K562 (cell line): ENCODE results near the gene SOWAHD. TPM values are rescaled to one million over a fixed set of nuclear protein-coding genes. Genes with fewer than 3 reads are reported as not detected.

Experiments
- ATAC-seq: fragments of 200-7000 bp; cut with Tn5 transposase; 3 replicates; pipeline ENCODE4 v1.9.1; 2020; ENCODE audit warnings: moderate library complexity
- BruUV-seq: library from RNA; stranded (reverse); fragments of 400-500 nt; replicated peaks from 2 replicates; lab custom pipeline; 2021; lab: Mats Ljungman, UMichigan
- CTCF ChIA-PET: fragments of 300-600 bp; formaldehyde crosslinking; extraction: SDS; loops from one replicate; lab custom pipeline; 2021; ENCODE audit warnings: low intra/inter-chr PET ratio; lab: Yijun Ruan, JAX
- POLR2A ChIA-PET: fragments of 300-600, 350-650 bp; sonication (Branson Sonifier 250); formaldehyde crosslinking; extraction: SDS; loops from one replicate; lab custom pipeline; 2021; ENCODE audit warnings: antibody characterized with exemption, inconsistent platforms; lab: Yijun Ruan, JAX
- DNase-seq, 4 experiments: peaks; one replicate each; pipeline versions ENCODE4 v3.0.0 to v3.0.0-alpha.2; 2011 to 2018; ENCODE audit warnings: low spot score in 3 of 4, mixed read lengths in 3 of 4; ENCODE audit errors: extremely low read depth in 1 of 4
- FAIRE-seq: peaks from 2 replicates; lab custom pipeline; 2011; peaks lifted over from hg19 to GRCh38; lab: Jason Lieb, UNC
- H2AFZ ChIP-seq: 2 replicates; pipeline ENCODE4 v1.6.0; 2011; ENCODE audit warnings: low read depth, low read length, control low read depth, inconsistent platforms
- H3K27ac ChIP-seq: fragments of 200-600 bp; 3 replicates; pipeline ENCODE4 v1.8.0; 2011; ENCODE audit warnings: low read depth, mild to moderate bottlenecking, control low read depth, inconsistent platforms, low read length, moderate library complexity, mixed read lengths; ENCODE audit errors: extremely low read depth
- H3K27me3 ChIP-seq, 2 experiments: fragments of 300-600 bp in 1 of 2; 2 replicates in 1 of 2; 3 replicates in 1 of 2; pipeline versions ENCODE4 v1.6.0 to v1.8.0; 2011; ENCODE audit warnings: inconsistent platforms in 2 of 2, low read length in 2 of 2, mild to moderate bottlenecking in 1 of 2, mixed read lengths in 1 of 2, moderate library complexity in 1 of 2; ENCODE audit not compliant: control insufficient read depth in 2 of 2, insufficient read depth in 2 of 2
- H3K36me3 ChIP-seq: fragments of 300-600 bp; 3 replicates; pipeline ENCODE4 v1.8.0; 2011; ENCODE audit warnings: mild to moderate bottlenecking, low read length, inconsistent platforms; ENCODE audit not compliant: control insufficient read depth, insufficient read depth
- H3K4me1 ChIP-seq, 2 experiments: fragments of 200-600 bp in 1 of 2; replicated peaks in 1 of 2; 2 replicates in 1 of 2; 3 replicates in 1 of 2; pipeline versions ENCODE4 v1.5.1 to v1.8.0; 2011; ENCODE audit warnings: inconsistent platforms in 2 of 2, low read length in 2 of 2, mild to moderate bottlenecking in 1 of 2, mixed read lengths in 1 of 2, moderate library complexity in 1 of 2; ENCODE audit not compliant: control insufficient read depth in 2 of 2, insufficient read depth in 2 of 2
- H3K4me2 ChIP-seq: 2 replicates; pipeline ENCODE4 v1.6.1; 2011; ENCODE audit warnings: low read length, control low read depth, inconsistent platforms, mixed read lengths; ENCODE audit not compliant: insufficient read depth
- H3K4me3 ChIP-seq: fragments of 200-600 bp; sonication (generic), shearing (Covaris generic); 2 replicates; pipeline ENCODE4 v1.5.1; 2016; ENCODE audit warnings: control low read depth, inconsistent platforms
- H3K79me2 ChIP-seq: fragments of 200-600 bp; 3 replicates; pipeline ENCODE4 v1.8.0; 2011; ENCODE audit warnings: low read length, inconsistent platforms; ENCODE audit not compliant: control insufficient read depth, insufficient read depth
- H3K9ac ChIP-seq, 2 experiments: 2 replicates each; pipeline versions ENCODE4 v1.6.0 to v1.6.1; 2011; ENCODE audit warnings: low read depth in 2 of 2, low read length in 2 of 2, control low read depth in 1 of 2, inconsistent platforms in 1 of 2, mild to moderate bottlenecking in 1 of 2, mixed read lengths in 1 of 2; ENCODE audit not compliant: insufficient read depth in 1 of 2
- H3K9me1 ChIP-seq: one replicate; pipeline ENCODE4 v1.6.0; 2011; ENCODE audit warnings: inconsistent platforms, mild to moderate bottlenecking, low read length, moderate library complexity; ENCODE audit not compliant: control insufficient read depth, insufficient read depth
- H3K9me3 ChIP-seq: replicated peaks from 2 replicates; pipeline ENCODE4 v1.5.1; 2011; ENCODE audit warnings: low read depth, low read length, inconsistent platforms; ENCODE audit not compliant: control insufficient read depth, insufficient read depth
- H4K20me1 ChIP-seq: replicated peaks from 2 replicates; pipeline ENCODE4 v1.6.1; 2011; ENCODE audit warnings: low read length, inconsistent platforms, mixed read lengths; ENCODE audit not compliant: control insufficient read depth, insufficient read depth
- CREM ChIP-seq: IDR thresholded peaks from 2 replicates; pipeline ENCODE4 v1.6.1; 2014; ENCODE audit warnings: antibody characterized with exemption, low read depth
- CTCF ChIP-seq, 3 experiments: IDR thresholded peaks in 2 of 3; conservative IDR thresholded peaks in 1 of 3; 2 replicates each; pipeline ENCODE4 v1.5.1; 2011 to 2012; ENCODE audit warnings: low read length in 3 of 3, mild to moderate bottlenecking in 3 of 3, control low read depth in 2 of 3, improper control_type of control experiment in 1 of 3, inconsistent platforms in 1 of 3, low read depth in 1 of 3, mixed read lengths in 1 of 3, moderate library complexity in 1 of 3; ENCODE audit not compliant: insufficient read depth in 2 of 3
- EGR1 ChIP-seq: fragments of 450-650 bp; conservative IDR thresholded peaks from 2 replicates; pipeline ENCODE4 v1.6.1; 2017; ENCODE audit warnings: mild to moderate bottlenecking
- FIP1L1 ChIP-seq: fragments of 200-400 bp; formaldehyde crosslinking; IDR thresholded peaks from 2 replicates; pipeline ENCODE4 v1.6.1; 2018; ENCODE audit warnings: mild to moderate bottlenecking, low read depth, low read length; ENCODE audit not compliant: poor library complexity, severe bottlenecking
- POLR2A ChIP-seq: fragments of 450-650 bp; conservative IDR thresholded peaks from 2 replicates; pipeline ENCODE4 v1.6.1; 2016
- POLR2AphosphoS5 ChIP-seq: IDR thresholded peaks from 2 replicates; pipeline ENCODE4 v1.6.1; 2011; ENCODE audit warnings: mild to moderate bottlenecking, low read depth, low read length, moderate library complexity; ENCODE audit not compliant: control insufficient read depth, insufficient read depth
- POLR2G ChIP-seq: fragments of 200-400 bp; formaldehyde crosslinking; IDR thresholded peaks from 2 replicates; pipeline ENCODE4 v1.6.1; 2017; ENCODE audit warnings: low read depth, mild to moderate bottlenecking, antibody characterized with exemption, low read length, moderate library complexity
- RBFOX2 ChIP-seq: fragments of 200-400 bp; formaldehyde crosslinking; IDR thresholded peaks from 2 replicates; pipeline ENCODE4 v1.6.1; 2017; ENCODE audit warnings: low read depth, mild to moderate bottlenecking, low read length, moderate library complexity
- SUPT5H ChIP-seq: fragments of 450-650 bp; IDR thresholded peaks from 2 replicates; pipeline ENCODE4 v1.6.1; 2016
- ZFP1 ChIP-seq: fragments of 450-650 bp; formaldehyde crosslinking; IDR thresholded peaks from 2 replicates; pipeline ENCODE4 v1.4.0; 2020; ENCODE audit warnings: mild to moderate bottlenecking, mixed read lengths
- ZNF79 ChIP-seq: fragments of 250-450 bp; sonication (Bioruptor Pico); IDR thresholded peaks from 2 replicates; pipeline ENCODE4 v1.4.0; 2020; ENCODE audit warnings: low read depth, mild to moderate bottlenecking, moderate library complexity
- WGBS: fragments of 100-300 bp; shearing (Covaris generic); methylation state at CpG from one replicate; pipeline ENCODE4 v1.1.6; 2016; ENCODE audit warnings: low coverage, mixed read lengths; ENCODE audit not compliant: insufficient coverage; ENCODE audit errors: missing lambda C conversion rate; 5-methylcytosine and 5-hydroxymethylcytosine counted together
- in situ Hi-C: fragments of 300-500 bp; cut with MboI; formaldehyde crosslinking; loops from 4 replicates; pipeline ENCODE4 v1.15.0; 2018; ENCODE audit warnings: inconsistent platforms, mixed read lengths
- intact Hi-C: fragments of 100-400 bp; cut with micrococcal nuclease; formaldehyde crosslinking; loops from 2 replicates; pipeline ENCODE4 v1.14.2; 2022
- polyA plus RNA-seq, 8 experiments: library from polyadenylated mRNA; depleted of rRNA in 4 of 8; stranded (reverse) in 5 of 8; unstranded in 3 of 8; fragments of >200 nt; fragmentation: Nextera tagmentation in 2 of 8; fragmentation: Illumina TruSeq in 1 of 8; extraction: Ambion mirVana in 2 of 8; extraction: Trizol in 1 of 8; gene quantifications; 2 replicates each; pipeline versions ENCODE4 v1.2.1 to v1.2.3, GENCODE V29; 2011 to 2014; ENCODE audit warnings: inconsistent platforms in 1 of 8, missing spikeins in 1 of 8
- total RNA-seq, 7 experiments: library from RNA; depleted of rRNA in 6 of 7; stranded (reverse); fragments of >200 nt in 6 of 7; fragmentation: Illumina TruSeq in 2 of 7; extraction: Trizol in 2 of 7; gene quantifications; 2 replicates each; pipeline versions ENCODE4 v1.2.1 to v1.2.3, GENCODE V29; 2011 to 2021; ENCODE audit warnings: low replicate concordance in 1 of 7
- TF ChIP-seq, protein P1 (sequence below): sonication (generic); formaldehyde crosslinking; IDR thresholded peaks from 2 replicates; pipeline ENCODE4 v1.8.0; 2022; ENCODE audit warnings: missing genetic modification reagents, mild to moderate bottlenecking, borderline replicate concordance
- TF ChIP-seq, protein P2 (sequence below), 2 experiments: fragments of 450-650 bp in 1 of 2; sonication (generic) in 1 of 2; formaldehyde crosslinking in 1 of 2; IDR thresholded peaks in 1 of 2; conservative IDR thresholded peaks in 1 of 2; 2 replicates each; pipeline versions ENCODE4 v1.6.1 to v1.8.1; 2016 to 2023; ENCODE audit warnings: mild to moderate bottlenecking in 2 of 2, moderate library complexity in 2 of 2, inconsistent platforms in 1 of 2, missing genetic modification reagents in 1 of 2
- TF ChIP-seq, protein P3 (sequence below): fragments of 250-450 bp; sonication (Bioruptor Pico); IDR thresholded peaks from 2 replicates; pipeline ENCODE4 v1.5.0; 2022; ENCODE audit warnings: mild to moderate bottlenecking

The SOWAHD gene
- total and polyA plus RNA-seq, 9 of the 15 experiments (the other 6 are each of a cell fraction or from before 2014, with no cell fraction given), result 0.13 to 0.29 TPM; not detected in 7

DNA sequence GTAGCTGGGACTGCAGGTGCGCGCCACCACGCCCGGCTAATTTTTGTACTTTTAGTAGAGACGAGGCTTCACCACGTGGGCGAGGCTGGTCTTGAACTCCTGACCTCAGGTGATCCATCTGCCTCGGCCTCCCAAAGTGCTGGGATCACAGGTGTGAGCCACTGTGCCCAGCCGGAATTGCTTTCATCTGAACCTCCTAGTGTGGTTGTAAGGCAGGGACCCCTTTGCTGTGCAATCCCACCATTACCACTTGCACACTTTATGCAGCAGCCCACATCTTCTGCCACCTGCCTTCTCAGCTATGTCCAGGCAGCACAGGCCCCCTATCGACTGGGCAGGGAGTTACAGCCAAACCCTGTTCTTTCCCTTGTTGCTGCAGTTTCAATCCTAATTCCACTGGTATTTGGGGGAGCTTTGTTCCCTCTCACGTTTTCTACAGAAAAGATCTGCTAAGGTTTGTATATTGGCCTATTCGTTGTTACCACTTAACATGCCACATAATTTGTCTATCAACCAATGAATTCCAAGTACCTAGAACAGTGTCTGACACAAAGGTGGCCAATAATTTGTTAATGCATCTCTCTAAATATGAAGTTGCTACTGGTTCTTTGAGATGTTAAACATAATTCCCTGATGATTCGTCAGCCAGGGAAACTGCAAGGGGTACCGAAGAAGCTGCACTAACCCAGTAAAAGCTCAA lies 26.5 kb downstream of the SOWAHD start:
- intact Hi-C loops, result no loop called here
- 65% methylated on average over 14 of the region's 14 CpGs for WGBS
- ChIA-PET POLR2A (interaction anchor here (0.5 to 2.2 kb wide), 6 partner anchors 10 to 307 kb away, joined by 3 to 11 read pairs (median 3); no protein-coding TSS in a partner anchor), CTCF (no interaction called here)
- H4K20me1 ChIP-seq, result peaks cover 43% of the 10 kb centered on the region
- H3K4me2 ChIP-seq, result no peak overlapping the region
- no peak overlapping the region for H2AFZ ChIP-seq
- no peaks in the 10 kb centered on the region for H3K9me3 ChIP-seq
- peaks cover 49% of the 10 kb centered on the region for H3K79me2 ChIP-seq
- H3K4me1 ChIP-seq, result peaks cover 6 to 7% of the 10 kb centered on the region in 2 experiments; a peak in 3 of 5 replicates
- H3K4me3 ChIP-seq, result no peak overlapping the region
- H3K9ac ChIP-seq, result no peak overlapping the region
- no peaks in the 10 kb centered on the region for H3K27me3 ChIP-seq
- H3K27ac ChIP-seq, result no peak overlapping the region
- DNase-seq, result peak; percentile 27 to 58 (median 42)
- ATAC-seq, result peak; percentile 85
- in situ Hi-C loops, result no loop called here
- BruUV-seq, result no TSS peak
- no peaks in the 10 kb centered on the region for H3K9me1 ChIP-seq
- peaks cover 79% of the 10 kb centered on the region for H3K36me3 ChIP-seq
- peak; percentile 68 for FAIRE-seq
- TF ChIP-seq POLR2G (peak; percentile 58), CTCF (IDR thresholded peaks at IDR 0.05 in 2 of 3, conservative IDR thresholded peaks at IDR 0.05 in 1 of 3; ENCODE audit: insufficient read depth in 2 of 3, low read depth in 1 of 3, low read length in 3 of 3) (peak; percentile 61 to 71 (median 70)), POLR2AphosphoS5 (peak; percentile 48; the same call in 1 of the 2 replicates), ZNF79 (no peak), ZFP1 (CRISPR knock-in tag) (no peak), EGR1 (no peak), FIP1L1 (no peak), SUPT5H (peak; percentile 60), CREM (0 out of 2 replicates have a peak, but pooled peaks have one; percentile 16), POLR2A (peak; percentile 67), RBFOX2 (peak; percentile 56)
- TF ChIP-seq, protein P1, sequence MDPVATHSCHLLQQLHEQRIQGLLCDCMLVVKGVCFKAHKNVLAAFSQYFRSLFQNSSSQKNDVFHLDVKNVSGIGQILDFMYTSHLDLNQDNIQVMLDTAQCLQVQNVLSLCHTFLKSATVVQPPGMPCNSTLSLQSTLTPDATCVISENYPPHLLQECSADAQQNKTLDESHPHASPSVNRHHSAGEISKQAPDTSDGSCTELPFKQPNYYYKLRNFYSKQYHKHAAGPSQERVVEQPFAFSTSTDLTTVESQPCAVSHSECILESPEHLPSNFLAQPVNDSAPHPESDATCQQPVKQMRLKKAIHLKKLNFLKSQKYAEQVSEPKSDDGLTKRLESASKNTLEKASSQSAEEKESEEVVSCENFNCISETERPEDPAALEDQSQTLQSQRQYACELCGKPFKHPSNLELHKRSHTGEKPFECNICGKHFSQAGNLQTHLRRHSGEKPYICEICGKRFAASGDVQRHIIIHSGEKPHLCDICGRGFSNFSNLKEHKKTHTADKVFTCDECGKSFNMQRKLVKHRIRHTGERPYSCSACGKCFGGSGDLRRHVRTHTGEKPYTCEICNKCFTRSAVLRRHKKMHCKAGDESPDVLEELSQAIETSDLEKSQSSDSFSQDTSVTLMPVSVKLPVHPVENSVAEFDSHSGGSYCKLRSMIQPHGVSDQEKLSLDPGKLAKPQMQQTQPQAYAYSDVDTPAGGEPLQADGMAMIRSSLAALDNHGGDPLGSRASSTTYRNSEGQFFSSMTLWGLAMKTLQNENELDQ, result no peak
- TF ChIP-seq, protein P2, sequence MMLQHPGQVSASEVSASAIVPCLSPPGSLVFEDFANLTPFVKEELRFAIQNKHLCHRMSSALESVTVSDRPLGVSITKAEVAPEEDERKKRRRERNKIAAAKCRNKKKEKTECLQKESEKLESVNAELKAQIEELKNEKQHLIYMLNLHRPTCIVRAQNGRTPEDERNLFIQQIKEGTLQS (IDR thresholded peaks at IDR 0.05), result no peak
- TF ChIP-seq, protein P2 (CRISPR knock-in tag; conservative IDR thresholded peaks at IDR 0.05), result no peak
- TF ChIP-seq, protein P3, sequence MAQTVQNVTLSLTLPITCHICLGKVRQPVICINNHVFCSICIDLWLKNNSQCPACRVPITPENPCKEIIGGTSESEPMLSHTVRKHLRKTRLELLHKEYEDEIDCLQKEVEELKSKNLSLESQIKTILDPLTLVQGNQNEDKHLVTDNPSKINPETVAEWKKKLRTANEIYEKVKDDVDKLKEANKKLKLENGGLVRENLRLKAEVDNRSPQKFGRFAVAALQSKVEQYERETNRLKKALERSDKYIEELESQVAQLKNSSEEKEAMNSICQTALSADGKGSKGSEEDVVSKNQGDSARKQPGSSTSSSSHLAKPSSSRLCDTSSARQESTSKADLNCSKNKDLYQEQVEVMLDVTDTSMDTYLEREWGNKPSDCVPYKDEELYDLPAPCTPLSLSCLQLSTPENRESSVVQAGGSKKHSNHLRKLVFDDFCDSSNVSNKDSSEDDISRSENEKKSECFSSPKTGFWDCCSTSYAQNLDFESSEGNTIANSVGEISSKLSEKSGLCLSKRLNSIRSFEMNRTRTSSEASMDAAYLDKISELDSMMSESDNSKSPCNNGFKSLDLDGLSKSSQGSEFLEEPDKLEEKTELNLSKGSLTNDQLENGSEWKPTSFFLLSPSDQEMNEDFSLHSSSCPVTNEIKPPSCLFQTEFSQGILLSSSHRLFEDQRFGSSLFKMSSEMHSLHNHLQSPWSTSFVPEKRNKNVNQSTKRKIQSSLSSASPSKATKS (CRISPR knock-in tag), result no peak
